Measurements from ENCODE around the gene PDZRN3.

DNA sequence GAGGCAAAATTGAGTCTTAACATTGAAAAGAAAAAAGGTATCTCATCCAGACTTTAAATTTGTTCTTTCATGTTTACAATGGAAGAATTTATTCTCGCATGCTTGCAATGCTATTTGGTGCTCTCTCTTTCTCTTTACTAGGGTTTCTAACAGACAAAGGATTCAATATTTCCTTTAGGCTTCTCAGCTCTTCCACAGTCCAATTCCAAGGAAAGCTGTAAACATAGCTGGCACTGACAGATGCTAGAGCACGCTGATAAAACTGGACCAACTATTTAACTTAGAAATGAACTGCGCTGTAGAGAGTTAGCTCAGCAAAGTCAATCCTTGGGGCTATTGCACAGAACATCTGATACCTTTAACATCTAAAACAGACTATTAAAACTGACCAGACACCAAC lies 81.3 kb downstream of the PDZRN3 start:
- TF ChIP-seq, protein P1, sequence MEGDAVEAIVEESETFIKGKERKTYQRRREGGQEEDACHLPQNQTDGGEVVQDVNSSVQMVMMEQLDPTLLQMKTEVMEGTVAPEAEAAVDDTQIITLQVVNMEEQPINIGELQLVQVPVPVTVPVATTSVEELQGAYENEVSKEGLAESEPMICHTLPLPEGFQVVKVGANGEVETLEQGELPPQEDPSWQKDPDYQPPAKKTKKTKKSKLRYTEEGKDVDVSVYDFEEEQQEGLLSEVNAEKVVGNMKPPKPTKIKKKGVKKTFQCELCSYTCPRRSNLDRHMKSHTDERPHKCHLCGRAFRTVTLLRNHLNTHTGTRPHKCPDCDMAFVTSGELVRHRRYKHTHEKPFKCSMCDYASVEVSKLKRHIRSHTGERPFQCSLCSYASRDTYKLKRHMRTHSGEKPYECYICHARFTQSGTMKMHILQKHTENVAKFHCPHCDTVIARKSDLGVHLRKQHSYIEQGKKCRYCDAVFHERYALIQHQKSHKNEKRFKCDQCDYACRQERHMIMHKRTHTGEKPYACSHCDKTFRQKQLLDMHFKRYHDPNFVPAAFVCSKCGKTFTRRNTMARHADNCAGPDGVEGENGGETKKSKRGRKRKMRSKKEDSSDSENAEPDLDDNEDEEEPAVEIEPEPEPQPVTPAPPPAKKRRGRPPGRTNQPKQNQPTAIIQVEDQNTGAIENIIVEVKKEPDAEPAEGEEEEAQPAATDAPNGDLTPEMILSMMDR (IDR thresholded peaks at IDR 0.05; ENCODE audit: insufficient read depth, low read depth, low read length) = no peak
- no peak for TF ChIP-seq EZH2 (IDR thresholded peaks at IDR 0.05; ENCODE audit: insufficient read depth, low read length)

Measured in astrocyte (in vitro differentiated cells and primary cell).